Measurements from ENCODE around the gene LRRC58.

LRRC58 gene

GRCh38 chr3:120280026-120280425 is 69.1 kb downstream of the LRRC58 start:
- peaks cover 56% of the 10 kb centered on the region for H3K27me3 Mint-ChIP-seq
- H3K9me3 Mint-ChIP-seq = no peaks in the 10 kb centered on the region
- no peaks in the 10 kb centered on the region for H3K4me1 Mint-ChIP-seq (ENCODE audit: low read depth)
- no peak overlapping the region for H3K4me3 Mint-ChIP-seq
- DNase-seq = no peak
- no peaks in the 10 kb centered on the region for H3K36me3 Mint-ChIP-seq (ENCODE audit: low read depth)
- H3K27ac Mint-ChIP-seq = no peak overlapping the region

- H3K27me3 Mint-ChIP-seq = peaks cover 30% of the 10 kb centered on the region
Measured at GRCh38 chr3:120276767-120277166, 72.4 kb downstream of the LRRC58 start.

GRCh38 chr3:120275618-120276017 is 73.5 kb downstream of the LRRC58 start:
- Mint-ChIP-seq H3K4me1 (ENCODE audit: low read depth) (no peaks in the 10 kb centered on the region), H3K27ac (no peak overlapping the region), H3K4me3 (no peak overlapping the region), H3K27me3 (peaks cover 22% of the 10 kb centered on the region), H3K9me3 (no peaks in the 10 kb centered on the region), H3K36me3 (ENCODE audit: low read depth) (no peaks in the 10 kb centered on the region)
- no peak for DNase-seq

More at GRCh38 chr3:120276767-120277166, 72.4 kb downstream of the LRRC58 start:
- Mint-ChIP-seq H3K4me1 (ENCODE audit: low read depth) (no peaks in the 10 kb centered on the region), H3K36me3 (ENCODE audit: low read depth) (no peaks in the 10 kb centered on the region), H3K27ac (no peak overlapping the region), H3K4me3 (no peak overlapping the region), H3K9me3 (no peaks in the 10 kb centered on the region)
- DNase-seq = no peak

GRCh38 chr3:120274739-120275167 is 74.4 kb downstream of the LRRC58 start:
- H3K4me3 Mint-ChIP-seq = no peak overlapping the region
- peaks cover 19% of the 10 kb centered on the region for H3K27me3 Mint-ChIP-seq
- H3K36me3 Mint-ChIP-seq (ENCODE audit: low read depth) = no peaks in the 10 kb centered on the region
- no peaks in the 10 kb centered on the region for H3K4me1 Mint-ChIP-seq (ENCODE audit: low read depth)
- no peaks in the 10 kb centered on the region for H3K9me3 Mint-ChIP-seq
- H3K27ac Mint-ChIP-seq = no peak overlapping the region
- DNase-seq = no peak
